Spleen (tissue), 7 donors: ENCODE measurements around the gene CR2.

ENCODE experiments used
- POLR2A ChIP-seq, 3 donors: fragments of 450-650 bp; IDR thresholded peaks; one replicate each; pipeline ENCODE4 v1.5.1; 2017; ENCODE audit warnings: antibody characterized with exemption in 3 of 3, mild to moderate bottlenecking in 1 of 3
- POLR2AphosphoS5 ChIP-seq, 3 donors: sonication (generic); formaldehyde crosslinking; IDR thresholded peaks; one replicate each; pipeline ENCODE4 v1.5.1; 2017; ENCODE audit warnings: antibody characterized with exemption in 3 of 3
- TF ChIP-seq, protein P1 (sequence below), 11 experiments: fragments of 200-600 bp in 7 of 11; fragments of 450-650 bp in 4 of 11; sonication (generic) in 4 of 11; IDR thresholded peaks in 8 of 11; conservative IDR thresholded peaks in 3 of 11; 1 replicate in 7 of 11; 2 replicates in 4 of 11; pipeline versions ENCODE4 v1.4.0 to v1.8.0; 2016 to 2021; ENCODE audit warnings: antibody characterized with exemption in 11 of 11, inconsistent platforms in 4 of 11, mild to moderate bottlenecking in 1 of 11
- donor health status: DM: no; HTN: no; CAD: no; lungs with moderate emphysema.
- donor health status: DM: no; HTN: no; CAD: no.
- donor health status: DM: no; HTN: no; CAD: no.

DNA sequence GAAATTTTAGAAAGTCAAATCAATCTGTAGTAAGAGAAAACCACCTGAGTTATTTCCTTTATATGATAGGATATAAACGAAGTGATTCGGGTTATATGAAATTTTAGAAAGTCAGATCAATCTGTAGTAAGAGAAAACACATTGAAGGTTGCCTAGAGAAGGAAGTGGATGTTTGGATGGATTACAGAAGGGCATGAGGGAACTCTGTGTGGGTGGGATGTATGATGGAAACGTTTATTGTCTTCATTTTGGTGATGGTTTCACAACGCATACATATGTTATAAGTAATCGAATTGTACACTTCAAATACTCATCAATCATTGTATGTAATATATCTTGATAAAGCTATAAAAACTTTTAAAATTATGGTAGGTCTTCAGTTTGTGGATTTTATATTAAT is 46.9 kb downstream of the CR2 start:
- TF ChIP-seq, protein P1, sequence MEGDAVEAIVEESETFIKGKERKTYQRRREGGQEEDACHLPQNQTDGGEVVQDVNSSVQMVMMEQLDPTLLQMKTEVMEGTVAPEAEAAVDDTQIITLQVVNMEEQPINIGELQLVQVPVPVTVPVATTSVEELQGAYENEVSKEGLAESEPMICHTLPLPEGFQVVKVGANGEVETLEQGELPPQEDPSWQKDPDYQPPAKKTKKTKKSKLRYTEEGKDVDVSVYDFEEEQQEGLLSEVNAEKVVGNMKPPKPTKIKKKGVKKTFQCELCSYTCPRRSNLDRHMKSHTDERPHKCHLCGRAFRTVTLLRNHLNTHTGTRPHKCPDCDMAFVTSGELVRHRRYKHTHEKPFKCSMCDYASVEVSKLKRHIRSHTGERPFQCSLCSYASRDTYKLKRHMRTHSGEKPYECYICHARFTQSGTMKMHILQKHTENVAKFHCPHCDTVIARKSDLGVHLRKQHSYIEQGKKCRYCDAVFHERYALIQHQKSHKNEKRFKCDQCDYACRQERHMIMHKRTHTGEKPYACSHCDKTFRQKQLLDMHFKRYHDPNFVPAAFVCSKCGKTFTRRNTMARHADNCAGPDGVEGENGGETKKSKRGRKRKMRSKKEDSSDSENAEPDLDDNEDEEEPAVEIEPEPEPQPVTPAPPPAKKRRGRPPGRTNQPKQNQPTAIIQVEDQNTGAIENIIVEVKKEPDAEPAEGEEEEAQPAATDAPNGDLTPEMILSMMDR (IDR thresholded peaks at IDR 0.05 in 8 of 11, conservative IDR thresholded peaks at IDR 0.05 in 3 of 11): no peak
- no peak for TF ChIP-seq POLR2A (IDR thresholded peaks at IDR 0.05)
- no peak for TF ChIP-seq POLR2AphosphoS5 (IDR thresholded peaks at IDR 0.05)
